GM12878 (cell line): Measurements from ENCODE around the gene PCDHGB5. TPM values are rescaled to one million over a fixed set of nuclear protein-coding genes. Genes with fewer than 3 reads are reported as not detected.

ENCODE experiments used
- ATAC-seq: fragments of 200-7000 bp; cut with Tn5 transposase; 3 replicates; pipeline ENCODE4 v1.9.1; 2020; ENCODE audit warnings: mild to moderate bottlenecking, moderate library complexity
- BruUV-seq: library from RNA; stranded (reverse); fragments of 400-500 nt; replicated peaks from 2 replicates; lab custom pipeline; 2021; lab: Mats Ljungman, UMichigan
- CTCF ChIA-PET: fragments of 300-600 bp; sonication (Branson Sonifier 250); formaldehyde crosslinking; extraction: SDS; loops from one replicate; lab custom pipeline; 2021; ENCODE audit warnings: inconsistent platforms; lab: Yijun Ruan, JAX
- POLR2A ChIA-PET: fragments of 350-600 bp; formaldehyde crosslinking; extraction: SDS; loops from one replicate; lab custom pipeline; 2021; ENCODE audit warnings: inconsistent platforms; lab: Charles Lee
- RAD21 ChIA-PET: fragments of 300-600 bp; sonication (Branson Sonifier 250); formaldehyde crosslinking; loops from one replicate; lab custom pipeline; 2023; ENCODE audit warnings: antibody characterized with exemption; ENCODE audit not compliant: unreplicated experiment; lab: Charles Lee
- SMC1A ChIA-PET: fragments of 300-600 bp; sonication (Branson Sonifier 250); formaldehyde crosslinking; loops from one replicate; lab custom pipeline; 2023; ENCODE audit not compliant: unreplicated experiment, uncharacterized antibody; lab: Charles Lee
- DNase-seq: peaks from one replicate; pipeline ENCODE4 v3.0.0-alpha.2; 2011; ENCODE audit warnings: low read depth, low spot score
- FAIRE-seq: peaks from 3 replicates; lab custom pipeline; 2011; peaks lifted over from hg19 to GRCh38; lab: Jason Lieb, UNC
- H2AFZ ChIP-seq: 2 replicates; pipeline ENCODE4 v1.6.0; 2011; ENCODE audit warnings: low read depth, low read length, control low read depth; ENCODE audit not compliant: control insufficient read depth
- H3K27ac ChIP-seq: 2 replicates; pipeline ENCODE4 v1.5.1; 2011; ENCODE audit warnings: control low read depth; ENCODE audit not compliant: control insufficient read depth, insufficient read depth
- H3K27me3 ChIP-seq, 2 experiments: replicated peaks in 1 of 2; 2 replicates each; pipeline versions ENCODE4 v1.6.0 to v1.6.1; 2011; ENCODE audit warnings: low read length in 1 of 2; ENCODE audit not compliant: control insufficient read depth in 2 of 2, insufficient read depth in 2 of 2
- H3K36me3 ChIP-seq, 2 experiments: 2 replicates each; pipeline ENCODE4 v1.5.1; 2011; ENCODE audit warnings: low read length in 1 of 2; ENCODE audit not compliant: control insufficient read depth in 2 of 2, insufficient read depth in 2 of 2
- H3K4me1 ChIP-seq: 2 replicates; pipeline ENCODE4 v1.6.1; 2011; ENCODE audit warnings: mild to moderate bottlenecking, low read length, moderate library complexity, mixed read lengths; ENCODE audit not compliant: control insufficient read depth, insufficient read depth
- H3K4me2 ChIP-seq: 2 replicates; pipeline ENCODE4 v1.6.0; 2011; ENCODE audit warnings: control low read depth; ENCODE audit not compliant: control insufficient read depth, insufficient read depth
- H3K4me3 ChIP-seq: fragments of 200-600 bp; sonication (generic); 2 replicates; pipeline ENCODE4 v1.5.1; 2016
- H3K79me2 ChIP-seq: 2 replicates; pipeline ENCODE4 v1.6.0; 2011; ENCODE audit warnings: low read length; ENCODE audit not compliant: control insufficient read depth, insufficient read depth
- H3K9ac ChIP-seq: 2 replicates; pipeline ENCODE4 v1.8.0; 2011; ENCODE audit warnings: low read length, control low read depth, mixed read lengths; ENCODE audit not compliant: control insufficient read depth, insufficient read depth
- H3K9me3 ChIP-seq: replicated peaks from 3 replicates; pipeline ENCODE4 v1.5.1; 2011; ENCODE audit warnings: mild to moderate bottlenecking, low read length; ENCODE audit not compliant: control insufficient read depth, insufficient read depth
- H4K20me1 ChIP-seq: 2 replicates; pipeline ENCODE4 v1.6.0; 2011; ENCODE audit not compliant: control insufficient read depth, insufficient read depth
- CREB1 ChIP-seq: IDR thresholded peaks from 2 replicates; pipeline ENCODE4 v1.6.1; 2012; ENCODE audit warnings: low read depth, mild to moderate bottlenecking, inconsistent platforms
- GATAD2B ChIP-seq: fragments of 450-650 bp; conservative IDR thresholded peaks from 2 replicates; pipeline ENCODE4 v1.6.1; 2017; ENCODE audit warnings: low read depth, mild to moderate bottlenecking, moderate library complexity
- IRF5 ChIP-seq: fragments of 450-650 bp; IDR thresholded peaks from 2 replicates; pipeline ENCODE4 v1.6.1; 2017; ENCODE audit warnings: borderline replicate concordance
- KAT2A ChIP-seq: conservative IDR thresholded peaks from 2 replicates; pipeline ENCODE4 v1.6.1; 2011; ENCODE audit warnings: low read depth, low read length; ENCODE audit not compliant: control insufficient read depth
- LARP7 ChIP-seq: fragments of 450-650 bp; IDR thresholded peaks from 2 replicates; pipeline ENCODE4 v1.6.1; 2017; ENCODE audit warnings: mild to moderate bottlenecking
- MEF2B ChIP-seq: fragments of 450-650 bp; IDR thresholded peaks from 2 replicates; pipeline ENCODE4 v1.6.1; 2018; ENCODE audit warnings: mild to moderate bottlenecking, moderate library complexity; ENCODE audit not compliant: partially characterized antibody, poor library complexity, severe bottlenecking
- NFYB ChIP-seq: IDR thresholded peaks from 2 replicates; pipeline ENCODE4 v1.6.1; 2011; ENCODE audit warnings: low read depth, mild to moderate bottlenecking, low read length, improper control_type of control experiment, moderate library complexity; ENCODE audit not compliant: insufficient read depth
- NR2C1 ChIP-seq: fragments of 450-650 bp; IDR thresholded peaks from 2 replicates; pipeline ENCODE4 v1.6.1; 2017; ENCODE audit warnings: antibody characterized with exemption, mild to moderate bottlenecking, moderate library complexity
- RAD51 ChIP-seq: fragments of 450-650 bp; IDR thresholded peaks from 2 replicates; pipeline ENCODE4 v1.6.1; 2016; ENCODE audit warnings: moderate library complexity, mild to moderate bottlenecking, inconsistent platforms
- SMAD5 ChIP-seq: IDR thresholded peaks from 2 replicates; pipeline ENCODE4 v1.6.1; 2016; ENCODE audit warnings: antibody characterized with exemption, low read depth
- WGBS: methylation state at CpG from one replicate; pipeline ENCODE4 v1.1.6; 2016; ENCODE audit warnings: low lambda C conversion rate; ENCODE audit not compliant: insufficient replicate concordance, insufficient coverage; ENCODE audit errors: missing lambda C conversion rate; 5-methylcytosine and 5-hydroxymethylcytosine counted together
- in situ Hi-C: fragments of 300-500 bp; cut with MboI; formaldehyde crosslinking; loops from 9 replicates; pipeline ENCODE4 v1.14.3; 2018; ENCODE audit warnings: mixed read lengths
- intact Hi-C: fragments of 100-400 bp; cut with micrococcal nuclease; formaldehyde crosslinking; loops from one replicate; pipeline ENCODE4 v1.14.2; 2022; ENCODE audit not compliant: unreplicated experiment
- polyA plus RNA-seq, 11 experiments: library from polyadenylated mRNA; depleted of rRNA in 4 of 11; unstranded in 6 of 11; stranded (reverse) in 5 of 11; fragments of >200 nt; fragmentation: Nextera tagmentation in 4 of 11; fragmentation: Illumina TruSeq in 1 of 11; extraction: Ambion mirVana in 4 of 11; extraction: Trizol in 1 of 11; gene quantifications; 1 replicate in 1 of 11; 2 replicates in 10 of 11; pipeline versions ENCODE4 v1.2.1 to v1.2.3, GENCODE V29; 2011 to 2016; ENCODE audit warnings: inconsistent platforms in 2 of 11, missing spikeins in 2 of 11, low read depth in 1 of 11
- total RNA-seq, 4 experiments: library from RNA; depleted of rRNA in 3 of 4; stranded (reverse); fragments of >200 nt in 3 of 4; fragmentation: Illumina TruSeq in 1 of 4; extraction: Trizol in 1 of 4; gene quantifications; 2 replicates each; pipeline versions ENCODE4 v1.2.1 to v1.2.3, GENCODE V29; 2013 to 2021
- TF ChIP-seq, protein P1 (sequence below): fragments of 450-650 bp; IDR thresholded peaks from 2 replicates; pipeline ENCODE4 v1.6.1; 2016; ENCODE audit warnings: mild to moderate bottlenecking, moderate library complexity, borderline replicate concordance

Gene PCDHGB5
- total and polyA plus RNA-seq, 10 of the 15 experiments (the other 5 are each of a cell fraction or from before 2014, with no cell fraction given), result 0.02 to 2.3 (median 1.3) TPM; not detected in 1

DNA sequence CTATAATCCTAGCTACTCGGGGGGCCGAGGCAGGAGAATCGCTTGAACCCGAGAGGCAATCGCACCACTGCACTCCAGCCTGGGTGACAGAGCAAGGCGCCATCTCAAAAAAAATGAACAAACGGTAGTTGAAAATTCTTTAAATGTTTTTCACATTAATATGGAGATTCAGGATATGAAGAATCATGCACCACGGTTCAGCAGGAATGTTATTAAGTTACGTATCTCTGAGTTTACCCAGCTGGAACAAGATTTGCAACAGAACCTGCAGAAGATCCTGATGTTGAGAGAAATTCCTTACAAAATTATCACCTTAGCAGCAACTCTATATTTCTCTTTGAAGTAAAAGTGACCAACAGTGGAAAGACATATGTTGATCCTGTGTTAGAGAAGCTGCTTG lies 42.6 kb downstream of the PCDHGB5 start:
- no peaks in the 10 kb centered on the region for H4K20me1 ChIP-seq
- no TSS peak for BruUV-seq

GRCh38 chr5:141441571-141442170 lies 43.9 kb downstream of the PCDHGB5 start:
- intact Hi-C loops (no loop called here), in situ Hi-C loops (no loop called here)
- 96% methylated on average over 48 of the region's 50 CpGs for WGBS
- no peaks in the 10 kb centered on the region for H3K36me3 ChIP-seq
- H3K9ac ChIP-seq, result no peak overlapping the region
- H3K4me2 ChIP-seq, result no peak overlapping the region
- no peak overlapping the region for H2AFZ ChIP-seq
- H3K4me1 ChIP-seq, result no peaks in the 10 kb centered on the region
- H4K20me1 ChIP-seq, result no peaks in the 10 kb centered on the region
- ChIA-PET RAD21 (no interaction called here), SMC1A (no interaction called here), POLR2A (no interaction called here), CTCF (interaction anchor here (1.0 to 2.2 kb wide), 2 partner anchors 21 to 34 kb away, joined by 3 to 8 read pairs; partner anchors contain the start of genes PCDHGA11 and PCDHGC3)
- no peaks in the 10 kb centered on the region for H3K79me2 ChIP-seq
- no peak for ATAC-seq
- DNase-seq, result no peak
- H3K9me3 ChIP-seq, result no peaks in the 10 kb centered on the region; the same call in 2 of the 3 replicates
- no TSS peak for BruUV-seq
- no peak for FAIRE-seq
- H3K27me3 ChIP-seq, result no peaks in the 10 kb centered on the region
- no peak overlapping the region for H3K4me3 ChIP-seq
- H3K27ac ChIP-seq, result no peak overlapping the region
- TF ChIP-seq CREB1, result no peak
- TF ChIP-seq, protein P1, sequence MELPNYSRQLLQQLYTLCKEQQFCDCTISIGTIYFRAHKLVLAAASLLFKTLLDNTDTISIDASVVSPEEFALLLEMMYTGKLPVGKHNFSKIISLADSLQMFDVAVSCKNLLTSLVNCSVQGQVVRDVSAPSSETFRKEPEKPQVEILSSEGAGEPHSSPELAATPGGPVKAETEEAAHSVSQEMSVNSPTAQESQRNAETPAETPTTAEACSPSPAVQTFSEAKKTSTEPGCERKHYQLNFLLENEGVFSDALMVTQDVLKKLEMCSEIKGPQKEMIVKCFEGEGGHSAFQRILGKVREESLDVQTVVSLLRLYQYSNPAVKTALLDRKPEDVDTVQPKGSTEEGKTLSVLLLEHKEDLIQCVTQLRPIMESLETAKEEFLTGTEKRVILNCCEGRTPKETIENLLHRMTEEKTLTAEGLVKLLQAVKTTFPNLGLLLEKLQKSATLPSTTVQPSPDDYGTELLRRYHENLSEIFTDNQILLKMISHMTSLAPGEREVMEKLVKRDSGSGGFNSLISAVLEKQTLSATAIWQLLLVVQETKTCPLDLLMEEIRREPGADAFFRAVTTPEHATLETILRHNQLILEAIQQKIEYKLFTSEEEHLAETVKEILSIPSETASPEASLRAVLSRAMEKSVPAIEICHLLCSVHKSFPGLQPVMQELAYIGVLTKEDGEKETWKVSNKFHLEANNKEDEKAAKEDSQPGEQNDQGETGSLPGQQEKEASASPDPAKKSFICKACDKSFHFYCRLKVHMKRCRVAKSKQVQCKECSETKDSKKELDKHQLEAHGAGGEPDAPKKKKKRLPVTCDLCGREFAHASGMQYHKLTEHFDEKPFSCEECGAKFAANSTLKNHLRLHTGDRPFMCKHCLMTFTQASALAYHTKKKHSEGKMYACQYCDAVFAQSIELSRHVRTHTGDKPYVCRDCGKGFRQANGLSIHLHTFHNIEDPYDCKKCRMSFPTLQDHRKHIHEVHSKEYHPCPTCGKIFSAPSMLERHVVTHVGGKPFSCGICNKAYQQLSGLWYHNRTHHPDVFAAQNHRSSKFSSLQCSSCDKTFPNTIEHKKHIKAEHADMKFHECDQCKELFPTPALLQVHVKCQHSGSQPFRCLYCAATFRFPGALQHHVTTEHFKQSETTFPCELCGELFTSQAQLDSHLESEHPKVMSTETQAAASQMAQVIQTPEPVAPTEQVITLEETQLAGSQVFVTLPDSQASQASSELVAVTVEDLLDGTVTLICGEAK, result no peak
- no peak for TF ChIP-seq MEF2B
- no peak for TF ChIP-seq RAD51
- TF ChIP-seq NR2C1, result no peak
- TF ChIP-seq KAT2A, result no peak
- no peak for TF ChIP-seq SMAD5

More for the DNA sequence above, 42.6 kb downstream of the PCDHGB5 start:
- RAD21 ChIA-PET, result no interaction called here
- Histone ChIP-seq H3K4me1 (no peaks in the 10 kb centered on the region), H3K79me2 (no peaks in the 10 kb centered on the region), H3K9ac (no peak overlapping the region), H3K9me3 (no peaks in the 10 kb centered on the region; the same call in 2 of the 3 replicates), H3K36me3 (no peaks in the 10 kb centered on the region), H3K4me2 (no peak overlapping the region), H3K27ac (no peak overlapping the region)
- POLR2A ChIA-PET, result no interaction called here
- FAIRE-seq (no peak), DNase-seq (no peak)
- CTCF ChIA-PET, result interaction anchor here (3.0 kb wide), 1 partner anchor 10 kb away, joined by 13 read pairs; the partner anchor contains the start of gene PCDHGA12
- in situ Hi-C loops, result no loop called here
- SMC1A ChIA-PET, result no interaction called here
- TF ChIP-seq IRF5 (no peak), NFYB (no peak), GATAD2B (no peak), LARP7 (no peak)
- TF ChIP-seq, all 136 proteins: peak for 0
- intact Hi-C loops, result no loop called here
- Histone ChIP-seq H3K27me3 (no peaks in the 10 kb centered on the region), H2AFZ (no peak overlapping the region), H3K4me3 (no peak overlapping the region)
- ATAC-seq, result no peak
- WGBS, result 86% methylated on average over 9 of the region's 9 CpGs
